Hematopoietic multipotent progenitor cell treated with erythropoietin and hydrocortisone succinate and interleukin-3 and kit ligand, for 6 days (in vitro differentiated cells): ENCODE results near the gene SLC39A11.
A peak's percentile ranks its signal among the peaks of the same experiment; 100 is the strongest.
"Not testable (repeated sequence)": the region's sequence is repeated elsewhere in the genome, so short reads cannot be mapped to it uniquely, and the experiment has no call there.

Experiments used
- DNase-seq: peaks from one replicate; pipeline ENCODE4 v3.0.0-alpha.2; 2015

Gene SLC39A11

GRCh38 chr17:72730077-72730476 lies 362.4 kb downstream of the SLC39A11 start:
- peak; percentile 75 for DNase-seq

- peak; percentile 60 for DNase-seq
Observed at GRCh38 chr17:72726936-72727335, 365.6 kb downstream of the SLC39A11 start.

- peak; percentile 83 for DNase-seq
Observed at GRCh38 chr17:72725433-72726068, 366.9 kb downstream of the SLC39A11 start.

GRCh38 chr17:72724267-72724666 lies 368.2 kb downstream of the SLC39A11 start:
- no peak for DNase-seq

- DNase-seq = no peak
Observed at GRCh38 chr17:72723711-72724110, 368.8 kb downstream of the SLC39A11 start.

GRCh38 chr17:72720494-72720825 lies 372.0 kb downstream of the SLC39A11 start:
- no peak for DNase-seq

- peak; percentile 69 for DNase-seq
Observed at GRCh38 chr17:72719578-72720493, 372.7 kb downstream of the SLC39A11 start.

GRCh38 chr17:72719206-72719577 lies 373.3 kb downstream of the SLC39A11 start:
- DNase-seq = no peak

GRCh38 chr17:72717676-72718075 lies 374.8 kb downstream of the SLC39A11 start:
- DNase-seq = no peak

- DNase-seq = no peak
Observed at GRCh38 chr17:72717276-72717675, 375.2 kb downstream of the SLC39A11 start.

- no peak for DNase-seq
Observed at GRCh38 chr17:72715906-72716572, 376.4 kb downstream of the SLC39A11 start.

- no peak for DNase-seq
Observed at GRCh38 chr17:72714357-72714966, 378.0 kb downstream of the SLC39A11 start.

GRCh38 chr17:72713701-72714100 lies 378.8 kb downstream of the SLC39A11 start:
- no peak for DNase-seq

- DNase-seq = no peak
Observed at GRCh38 chr17:72711521-72712310, 380.8 kb downstream of the SLC39A11 start.

GRCh38 chr17:72710834-72711233 lies 381.7 kb downstream of the SLC39A11 start:
- DNase-seq = no peak

GRCh38 chr17:72710202-72710601 lies 382.3 kb downstream of the SLC39A11 start:
- no peak for DNase-seq

- not testable (repeated sequence) for DNase-seq
Observed at GRCh38 chr17:72708682-72709081, 383.8 kb downstream of the SLC39A11 start.

GRCh38 chr17:72707881-72708280 lies 384.6 kb downstream of the SLC39A11 start:
- no peak for DNase-seq

GRCh38 chr17:72706396-72706981 lies 386.0 kb downstream of the SLC39A11 start:
- no peak for DNase-seq

GRCh38 chr17:72705905-72706395 lies 386.5 kb downstream of the SLC39A11 start:
- no peak for DNase-seq

- no peak for DNase-seq
Observed at GRCh38 chr17:72702998-72703397, 389.5 kb downstream of the SLC39A11 start.
